Endothelial cell of umbilical vein (primary cell): ENCODE measurements around the gene SAV1. TPM values are rescaled to one million over a fixed set of nuclear protein-coding genes. Genes with fewer than 3 reads are reported as not detected.

Source experiments
- BruUV-seq: library from RNA; stranded (reverse); fragments of 400-500 nt; replicated peaks from 2 replicates; lab custom pipeline; 2021; lab: Mats Ljungman, UMichigan
- CTCF ChIA-PET: fragments of 300-600, 350-600 bp; sonication (Branson Sonifier 250); formaldehyde crosslinking; loops from one replicate; lab custom pipeline; 2021; ENCODE audit warnings: antibody characterized with exemption, inconsistent platforms; lab: Charles Lee
- POLR2A ChIA-PET: fragments of 300-600, 350-600 bp; sonication (Branson Sonifier 250); formaldehyde crosslinking; loops from one replicate; lab custom pipeline; 2021; ENCODE audit warnings: antibody characterized with exemption, inconsistent platforms; lab: Charles Lee
- DNase-seq: peaks from one replicate; pipeline ENCODE4 v3.0.0-alpha.2; 2011; ENCODE audit warnings: low read depth, low spot score
- FAIRE-seq: peaks from 2 replicates; lab custom pipeline; 2011; peaks lifted over from hg19 to GRCh38; lab: Jason Lieb, UNC
- H2AFZ ChIP-seq: 2 replicates; pipeline ENCODE4 v1.6.0; 2012; ENCODE audit warnings: low read depth, low read length, control low read depth, inconsistent platforms
- H3K27ac ChIP-seq: 2 replicates; pipeline ENCODE4 v1.5.1; 2011; ENCODE audit warnings: low read depth, mild to moderate bottlenecking, control low read depth, low read length, moderate library complexity; ENCODE audit not compliant: insufficient read depth
- H3K27me3 ChIP-seq, 2 experiments: 2 replicates each; pipeline versions ENCODE4 v1.6.0 to v1.6.1; 2011; ENCODE audit warnings: low read length in 2 of 2, mixed read lengths in 1 of 2; ENCODE audit not compliant: control insufficient read depth in 2 of 2, insufficient read depth in 2 of 2
- H3K36me3 ChIP-seq, 2 experiments: 2 replicates in 1 of 2; 3 replicates in 1 of 2; pipeline ENCODE4 v1.5.1; 2011; ENCODE audit warnings: low read length in 2 of 2, mild to moderate bottlenecking in 1 of 2, moderate library complexity in 1 of 2; ENCODE audit not compliant: control insufficient read depth in 2 of 2, insufficient read depth in 2 of 2; ENCODE audit errors: extremely low read depth in 1 of 2
- H3K4me1 ChIP-seq: 3 replicates; pipeline ENCODE4 v1.5.1; 2011; ENCODE audit warnings: mild to moderate bottlenecking, low read length; ENCODE audit not compliant: control insufficient read depth, insufficient read depth; ENCODE audit errors: extremely low read depth
- H3K4me2 ChIP-seq: 2 replicates; pipeline ENCODE4 v1.6.1; 2011; ENCODE audit warnings: low read length, control low read depth, mixed read lengths; ENCODE audit not compliant: insufficient read depth
- H3K4me3 ChIP-seq, 3 experiments: fragments of 200-600 bp in 1 of 3; sonication (generic), shearing (Covaris generic) in 1 of 3; replicated peaks in 1 of 3; 2 replicates each; pipeline ENCODE4 v1.5.1; 2011 to 2016; ENCODE audit warnings: control low read depth in 3 of 3, low read length in 3 of 3, mild to moderate bottlenecking in 2 of 3, inconsistent platforms in 1 of 3, low read depth in 1 of 3, moderate library complexity in 1 of 3; ENCODE audit not compliant: insufficient read depth in 1 of 3
- H3K79me2 ChIP-seq: 2 replicates; pipeline ENCODE4 v1.6.0; 2012; ENCODE audit warnings: low read length, inconsistent platforms; ENCODE audit not compliant: control insufficient read depth, insufficient read depth
- H3K9ac ChIP-seq: replicated peaks from 2 replicates; pipeline ENCODE3; 2011; ENCODE audit warnings: low read length, control low read depth; ENCODE audit not compliant: insufficient read depth; ENCODE audit errors: extremely low read depth
- H3K9me1 ChIP-seq: replicated peaks from 3 replicates; pipeline ENCODE4 v1.6.0; 2011; ENCODE audit warnings: mild to moderate bottlenecking, low read length; ENCODE audit not compliant: control insufficient read depth, insufficient read depth; ENCODE audit errors: extremely low read depth
- H3K9me3 ChIP-seq: replicated peaks from 2 replicates; pipeline ENCODE4 v1.5.1; 2012; ENCODE audit warnings: low read length, inconsistent platforms; ENCODE audit not compliant: control insufficient read depth, insufficient read depth
- H4K20me1 ChIP-seq: replicated peaks from 2 replicates; pipeline ENCODE3; 2011; ENCODE audit warnings: mild to moderate bottlenecking, low read length; ENCODE audit not compliant: control insufficient read depth, insufficient read depth; ENCODE audit errors: extremely low read depth
- EZH2 ChIP-seq: IDR thresholded peaks from 2 replicates; pipeline ENCODE4 v1.6.1; 2012; ENCODE audit warnings: borderline replicate concordance, low read depth, mild to moderate bottlenecking, moderate library complexity, low read length, inconsistent platforms; ENCODE audit not compliant: severe bottlenecking
- FOS ChIP-seq: IDR thresholded peaks from 2 replicates; pipeline ENCODE4 v1.6.1; 2011; ENCODE audit warnings: mild to moderate bottlenecking, low read length, moderate library complexity, borderline replicate concordance; ENCODE audit not compliant: insufficient read depth
- GATA2 ChIP-seq: IDR thresholded peaks from 2 replicates; pipeline ENCODE4 v1.7.0; 2011; ENCODE audit warnings: low read depth, mild to moderate bottlenecking, moderate library complexity, mixed read lengths, low read length; ENCODE audit not compliant: insufficient read length, insufficient read depth
- JUN ChIP-seq: IDR thresholded peaks from 2 replicates; pipeline ENCODE4 v1.6.1; 2011; ENCODE audit warnings: borderline replicate concordance, low read depth; ENCODE audit not compliant: insufficient read length, insufficient read depth
- MYC ChIP-seq: IDR thresholded peaks from one replicate; pipeline ENCODE4 v1.6.1; 2011; ENCODE audit warnings: mild to moderate bottlenecking, low read depth, low read length
- POLR2A ChIP-seq: IDR thresholded peaks from 2 replicates; pipeline ENCODE4 v1.6.1; 2012; ENCODE audit warnings: low read depth, mild to moderate bottlenecking, control low read depth, low read length
- POLR2AphosphoS5 ChIP-seq: IDR thresholded peaks from 2 replicates; pipeline ENCODE4 v1.6.1; 2012; ENCODE audit warnings: low read depth, mild to moderate bottlenecking, control low read depth, low read length, moderate library complexity; ENCODE audit not compliant: insufficient read depth
- dilution Hi-C: fragments of 300-500 bp; cut with MboI; formaldehyde crosslinking; loops from one replicate; pipeline ENCODE4 v1.15.0; 2019; ENCODE audit warnings: low sequenced_read_pairs; ENCODE audit not compliant: extremely low pct_ligation_motif_present
- intact Hi-C: fragments of 100-400 bp; cut with micrococcal nuclease; formaldehyde crosslinking; loops from one replicate; pipeline ENCODE4 v1.10.0; 2022
- polyA plus RNA-seq, 4 experiments: library from polyadenylated mRNA; depleted of rRNA in 3 of 4; stranded (reverse) in 3 of 4; unstranded in 1 of 4; fragments of >200 nt; gene quantifications; 2 replicates each; pipeline versions ENCODE4 v1.2.1 to v1.2.3, GENCODE V29; 2011 to 2012; ENCODE audit warnings: missing spikeins in 1 of 4
- total RNA-seq: library from RNA; stranded (reverse); gene quantifications from 2 replicates; pipeline ENCODE4 v1.2.3, GENCODE V29; 2021
- TF ChIP-seq, protein P1 (sequence below), 2 donors: IDR thresholded peaks; 1 replicate in 1 of 2; 2 replicates in 1 of 2; pipeline ENCODE4 v1.5.1; 2011; ENCODE audit warnings: low read length in 2 of 2, mild to moderate bottlenecking in 2 of 2, moderate library complexity in 2 of 2, control low read depth in 1 of 2, inconsistent platforms in 1 of 2, low read depth in 1 of 2; ENCODE audit not compliant: insufficient read depth in 1 of 2; ENCODE audit errors: extremely low read depth in 1 of 2
- TF ChIP-seq, protein P2 (sequence below): IDR thresholded peaks from 2 replicates; pipeline ENCODE4 v1.6.1; 2011; ENCODE audit not compliant: insufficient read depth, insufficient read length

Gene SAV1
- total and polyA plus RNA-seq, 2 donors (not counting 3 experiments of a cell fraction or from before 2014, with no cell fraction given) = 7.1 to 31.0 TPM

DNA sequence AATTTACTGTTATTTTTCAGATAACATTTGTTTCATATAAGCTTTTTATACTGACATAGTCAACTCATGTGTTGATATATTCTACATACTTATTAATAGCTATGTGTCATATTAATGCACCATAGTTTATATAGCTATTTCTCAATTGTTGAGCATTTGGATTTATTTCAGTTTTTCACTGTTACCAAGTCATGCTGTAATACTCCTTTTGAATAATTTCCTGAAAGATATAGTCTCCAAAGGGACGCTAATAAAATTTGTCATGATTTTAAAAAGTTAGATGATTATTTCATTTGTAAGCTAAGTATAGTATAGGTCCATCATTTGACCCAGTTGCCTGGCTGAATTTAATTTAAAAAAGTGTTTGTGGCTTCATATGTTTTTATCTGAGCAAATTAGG lies 60.3 kb downstream of the SAV1 start:
- no TSS peak for BruUV-seq
- no peaks in the 10 kb centered on the region for H3K27me3 ChIP-seq
- FAIRE-seq = no peak
- no peak overlapping the region for H2AFZ ChIP-seq
- TF ChIP-seq POLR2A (no peak), POLR2AphosphoS5 (no peak), GATA2 (no peak)
- TF ChIP-seq, protein P1, sequence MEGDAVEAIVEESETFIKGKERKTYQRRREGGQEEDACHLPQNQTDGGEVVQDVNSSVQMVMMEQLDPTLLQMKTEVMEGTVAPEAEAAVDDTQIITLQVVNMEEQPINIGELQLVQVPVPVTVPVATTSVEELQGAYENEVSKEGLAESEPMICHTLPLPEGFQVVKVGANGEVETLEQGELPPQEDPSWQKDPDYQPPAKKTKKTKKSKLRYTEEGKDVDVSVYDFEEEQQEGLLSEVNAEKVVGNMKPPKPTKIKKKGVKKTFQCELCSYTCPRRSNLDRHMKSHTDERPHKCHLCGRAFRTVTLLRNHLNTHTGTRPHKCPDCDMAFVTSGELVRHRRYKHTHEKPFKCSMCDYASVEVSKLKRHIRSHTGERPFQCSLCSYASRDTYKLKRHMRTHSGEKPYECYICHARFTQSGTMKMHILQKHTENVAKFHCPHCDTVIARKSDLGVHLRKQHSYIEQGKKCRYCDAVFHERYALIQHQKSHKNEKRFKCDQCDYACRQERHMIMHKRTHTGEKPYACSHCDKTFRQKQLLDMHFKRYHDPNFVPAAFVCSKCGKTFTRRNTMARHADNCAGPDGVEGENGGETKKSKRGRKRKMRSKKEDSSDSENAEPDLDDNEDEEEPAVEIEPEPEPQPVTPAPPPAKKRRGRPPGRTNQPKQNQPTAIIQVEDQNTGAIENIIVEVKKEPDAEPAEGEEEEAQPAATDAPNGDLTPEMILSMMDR (IDR thresholded peaks at IDR 0.05; ENCODE audit: extremely low read depth in 1 of 2, insufficient read depth in 1 of 2, low read depth in 1 of 2, low read length in 2 of 2) = no peak
- TF ChIP-seq, protein P2, sequence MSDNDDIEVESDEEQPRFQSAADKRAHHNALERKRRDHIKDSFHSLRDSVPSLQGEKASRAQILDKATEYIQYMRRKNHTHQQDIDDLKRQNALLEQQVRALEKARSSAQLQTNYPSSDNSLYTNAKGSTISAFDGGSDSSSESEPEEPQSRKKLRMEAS = no peak
- CTCF ChIA-PET = interaction anchor here (1.5 to 2.5 kb wide), 3 partner anchors 9 to 166 kb away, joined by 5 to 13 read pairs (median 7); no protein-coding TSS in a partner anchor
- peaks cover 16% of the 10 kb centered on the region for H3K4me1 ChIP-seq
- no peaks in the 10 kb centered on the region for H3K9me1 ChIP-seq
- no peaks in the 10 kb centered on the region for H3K9me3 ChIP-seq
- H3K36me3 ChIP-seq = no peaks in the 10 kb centered on the region
- no peak overlapping the region for H3K27ac ChIP-seq
- H4K20me1 ChIP-seq = no peaks in the 10 kb centered on the region
- no peak overlapping the region for H3K4me3 ChIP-seq
- POLR2A ChIA-PET = no interaction called here
- dilution Hi-C loops (no loop called here), intact Hi-C loops (no loop called here)
- no peak overlapping the region for H3K9ac ChIP-seq
- H3K4me2 ChIP-seq = no peak overlapping the region
- DNase-seq = no peak
- no peaks in the 10 kb centered on the region for H3K79me2 ChIP-seq

DNA sequence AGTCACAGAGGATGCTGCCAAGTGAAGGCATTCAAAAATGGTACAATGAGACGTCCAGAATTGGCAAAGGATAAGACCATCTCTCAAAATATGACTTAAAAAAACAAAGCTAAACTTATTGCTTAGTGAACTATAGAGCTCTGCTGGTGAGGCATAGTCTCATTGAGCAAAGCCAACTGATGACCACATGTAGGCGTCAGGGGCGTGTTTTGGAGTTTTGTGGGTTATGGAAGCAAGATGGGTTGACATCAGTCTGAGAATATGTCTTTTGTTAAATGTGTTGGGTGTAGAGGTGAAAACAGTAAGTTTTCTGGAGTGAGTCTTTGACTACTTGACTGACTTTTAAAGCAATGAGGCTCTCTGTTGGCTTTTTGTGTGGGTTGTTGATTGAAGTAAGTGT lies 60.9 kb downstream of the SAV1 start:
- Histone ChIP-seq H3K9me3 (no peaks in the 10 kb centered on the region), H2AFZ (no peak overlapping the region), H3K27ac (no peak overlapping the region), H3K9ac (no peak overlapping the region), H3K9me1 (no peaks in the 10 kb centered on the region), H3K79me2 (no peaks in the 10 kb centered on the region), H3K4me1 (peaks cover 16% of the 10 kb centered on the region), H3K27me3 (no peaks in the 10 kb centered on the region), H3K4me2 (no peak overlapping the region), H3K36me3 (no peaks in the 10 kb centered on the region), H3K4me3 (no peak overlapping the region), H4K20me1 (no peaks in the 10 kb centered on the region)
- ChIA-PET POLR2A (no interaction called here), CTCF (interaction anchor here (1.5 to 2.5 kb wide), 2 partner anchors 10 to 166 kb away, joined by 7 to 13 read pairs; no protein-coding TSS in a partner anchor)
- dilution Hi-C loops = no loop called here
- DNase-seq (no peak), FAIRE-seq (no peak)
- no peak for TF ChIP-seq EZH2
- TF ChIP-seq POLR2A = no peak
- TF ChIP-seq GATA2 = no peak
- TF ChIP-seq MYC = no peak
- no peak for TF ChIP-seq POLR2AphosphoS5
- TF ChIP-seq JUN = no peak
- TF ChIP-seq, protein P1 (IDR thresholded peaks at IDR 0.05; ENCODE audit: extremely low read depth in 1 of 2, insufficient read depth in 1 of 2, low read depth in 1 of 2, low read length in 2 of 2) = no peak
- TF ChIP-seq, protein P2 = no peak
- TF ChIP-seq FOS = no peak
- BruUV-seq = no TSS peak
- intact Hi-C loops = no loop called here
